Activated CD4-positive, alpha-beta T cell treated with anti-CD3 and anti-CD28 coated beads, Interleukin-2, amount 50 U/mL, for 4 hours (primary cell): ENCODE data around the gene AMER3.
A peak's percentile ranks its signal among the peaks of the same experiment; 100 is the strongest.
"Not testable (repeated sequence)": the region's sequence is repeated elsewhere in the genome, so short reads cannot be mapped to it uniquely, and the experiment has no call there.

ENCODE experiments used
- DNase-seq, 2 experiments: peaks; one replicate each; pipeline ENCODE4 v3.0.0-alpha.2; 2020

The AMER3 gene

GRCh38 chr2:130755256-130756052, at the start of gene AMER3:
Gene AMER3, plus strand, starts transcription at chr2:130755540. Its CDS starts 6,533 bp downstream, at chr2:130762073.
- DNase-seq = no peak

GRCh38 chr2:130714795-130715194, 40.5 kb upstream of the AMER3 start:
- DNase-seq = not testable (repeated sequence)

- DNase-seq = no peak
Measured at GRCh38 chr2:130720036-130720435, 35.3 kb upstream of the AMER3 start.

GRCh38 chr2:130720528-130720927, 34.8 kb upstream of the AMER3 start:
- DNase-seq = no peak

GRCh38 chr2:130724455-130724854, 30.9 kb upstream of the AMER3 start:
- DNase-seq = no peak

- DNase-seq = no peak
Measured at GRCh38 chr2:130726614-130727180, 28.6 kb upstream of the AMER3 start.

GRCh38 chr2:130727286-130727924, 27.9 kb upstream of the AMER3 start:
- peak; percentile 81 for DNase-seq

GRCh38 chr2:130728007-130728454, 27.3 kb upstream of the AMER3 start:
- DNase-seq = peak in 1 of 2 experiments; percentile 30

- DNase-seq = no peak
Measured at GRCh38 chr2:130728549-130729316, 26.6 kb upstream of the AMER3 start, which contains the start of gene GPR148. Gene GPR148, plus strand, starts transcription at chr2:130729070. Its CDS starts 82 bp downstream, at chr2:130729152.

GRCh38 chr2:130729322-130730299, 25.7 kb upstream of the AMER3 start:
- no peak for DNase-seq

GRCh38 chr2:130732257-130732656, 23.1 kb upstream of the AMER3 start:
- DNase-seq = not testable (repeated sequence)

GRCh38 chr2:130735200-130735599, 20.1 kb upstream of the AMER3 start:
- no peak for DNase-seq

GRCh38 chr2:130736487-130736886, 18.9 kb upstream of the AMER3 start:
- no peak for DNase-seq

GRCh38 chr2:130737592-130737991, 17.7 kb upstream of the AMER3 start:
- no peak for DNase-seq

- DNase-seq = no peak
Measured at GRCh38 chr2:130740671-130741070, 14.7 kb upstream of the AMER3 start.

GRCh38 chr2:130743278-130743677, 12.1 kb upstream of the AMER3 start:
- DNase-seq = no peak

GRCh38 chr2:130744287-130745117, 10.8 kb upstream of the AMER3 start:
- no peak for DNase-seq

GRCh38 chr2:130749078-130749477, 6.3 kb upstream of the AMER3 start:
- no peak for DNase-seq

GRCh38 chr2:130749641-130750040, 5.7 kb upstream of the AMER3 start:
- no peak for DNase-seq

- DNase-seq = no peak
Measured at GRCh38 chr2:130754811-130755210, 529 bp upstream of the AMER3 start.
